Measurements from ENCODE around the gene PCDHGB1. TPM values are rescaled to one million over a fixed set of nuclear protein-coding genes. Genes with fewer than 3 reads are reported as not detected.

PCDHGB1 gene
- polyA plus RNA-seq, 1 experiment: 2.2 TPM

DNA sequence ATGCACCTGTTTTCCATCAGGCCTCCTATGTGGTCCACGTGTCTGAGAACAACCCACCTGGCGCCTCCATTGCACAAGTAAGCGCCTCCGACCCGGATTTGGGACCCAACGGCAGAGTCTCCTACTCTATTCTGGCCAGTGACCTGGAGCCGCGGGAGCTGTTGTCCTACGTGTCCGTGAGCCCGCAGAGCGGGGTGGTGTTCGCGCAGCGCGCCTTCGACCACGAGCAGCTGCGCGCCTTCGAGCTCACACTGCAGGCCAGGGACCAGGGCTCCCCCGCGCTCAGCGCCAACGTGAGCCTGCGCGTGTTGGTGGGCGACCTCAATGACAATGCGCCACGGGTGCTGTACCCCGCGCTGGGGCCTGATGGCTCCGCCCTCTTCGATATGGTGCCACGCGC lies 1.7 kb downstream of the PCDHGB1 start:
- POLR2A ChIA-PET: no interaction called here
- CTCF ChIA-PET: interaction anchor here (1.2 to 3.1 kb wide), 3 partner anchors 18 to 213 kb away, joined by 3 to 20 read pairs (median 4); partner anchors contain the start of gene PCDHGB3
- no peak for DNase-seq (ENCODE audit: low read depth)
- H3K36me3 ChIP-seq (ENCODE audit: control insufficient read depth, insufficient read depth, low read length): no peaks in the 10 kb centered on the region
- H3K27me3 ChIP-seq (ENCODE audit: control insufficient read depth, insufficient read depth, low read length): no peaks in the 10 kb centered on the region
- TF ChIP-seq, protein P1, sequence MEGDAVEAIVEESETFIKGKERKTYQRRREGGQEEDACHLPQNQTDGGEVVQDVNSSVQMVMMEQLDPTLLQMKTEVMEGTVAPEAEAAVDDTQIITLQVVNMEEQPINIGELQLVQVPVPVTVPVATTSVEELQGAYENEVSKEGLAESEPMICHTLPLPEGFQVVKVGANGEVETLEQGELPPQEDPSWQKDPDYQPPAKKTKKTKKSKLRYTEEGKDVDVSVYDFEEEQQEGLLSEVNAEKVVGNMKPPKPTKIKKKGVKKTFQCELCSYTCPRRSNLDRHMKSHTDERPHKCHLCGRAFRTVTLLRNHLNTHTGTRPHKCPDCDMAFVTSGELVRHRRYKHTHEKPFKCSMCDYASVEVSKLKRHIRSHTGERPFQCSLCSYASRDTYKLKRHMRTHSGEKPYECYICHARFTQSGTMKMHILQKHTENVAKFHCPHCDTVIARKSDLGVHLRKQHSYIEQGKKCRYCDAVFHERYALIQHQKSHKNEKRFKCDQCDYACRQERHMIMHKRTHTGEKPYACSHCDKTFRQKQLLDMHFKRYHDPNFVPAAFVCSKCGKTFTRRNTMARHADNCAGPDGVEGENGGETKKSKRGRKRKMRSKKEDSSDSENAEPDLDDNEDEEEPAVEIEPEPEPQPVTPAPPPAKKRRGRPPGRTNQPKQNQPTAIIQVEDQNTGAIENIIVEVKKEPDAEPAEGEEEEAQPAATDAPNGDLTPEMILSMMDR (IDR thresholded peaks at IDR 0.05; ENCODE audit: insufficient read depth, low read depth, low read length): no peak
- H3K4me3 ChIP-seq (ENCODE audit: low read depth, low read length): no peak overlapping the region

DNA sequence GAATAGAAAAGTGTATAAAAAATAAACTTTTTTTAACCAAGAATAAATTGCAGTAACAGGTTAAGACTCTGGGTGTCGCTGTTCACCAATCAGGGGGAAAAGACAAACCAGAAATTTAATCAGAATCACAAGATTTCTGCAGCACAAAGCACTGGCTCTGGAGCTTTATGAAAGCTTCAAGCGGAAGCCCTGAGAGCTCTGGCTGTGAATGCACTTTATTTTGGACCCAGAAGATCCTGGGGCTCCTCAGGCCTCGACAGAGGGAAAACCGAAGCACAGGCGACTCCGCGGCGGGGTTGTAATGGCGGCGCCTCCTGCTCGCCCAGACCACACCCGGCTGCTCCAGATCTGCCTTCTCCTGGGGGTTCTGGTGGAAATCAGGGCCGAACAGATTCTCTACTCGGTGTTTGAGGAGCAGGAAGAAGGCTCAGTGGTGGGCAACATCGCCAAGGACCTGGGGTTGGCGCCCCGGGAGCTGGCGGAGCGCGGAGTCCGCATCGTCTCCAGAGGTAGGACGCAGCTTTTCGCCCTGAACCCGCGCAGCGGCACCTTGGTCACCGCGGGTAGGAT lies 5.1 kb downstream of the PCDHGB1 start, which contains the start of gene PCDHGA4:
Gene PCDHGA4 (plus strand): TSS at position 122 of the 570 bp plus-strand sequence. CDS start 87 bp downstream, at position 209.
- Histone ChIP-seq H3K27me3 (ENCODE audit: control insufficient read depth, insufficient read depth, low read length) (no peaks in the 10 kb centered on the region), H3K4me3 (ENCODE audit: low read depth, low read length) (peak within 1 kb of the TSS; percentile 36), H3K36me3 (ENCODE audit: control insufficient read depth, insufficient read depth, low read length) (no peaks in the 10 kb centered on the region)
- TF ChIP-seq, protein P1 (IDR thresholded peaks at IDR 0.05; ENCODE audit: insufficient read depth, low read depth, low read length): peak; percentile 38
- DNase-seq (ENCODE audit: low read depth): no peak
- POLR2A ChIA-PET: no interaction called here
- CTCF ChIA-PET: interaction anchor here (1.0 to 3.1 kb wide), 18 partner anchors 8 to 212 kb away, joined by 3 to 16 read pairs (median 5); partner anchors contain the start of genes PCDHGA10, PCDHGA2, PCDHGA3 and PCDHGA5

DNA sequence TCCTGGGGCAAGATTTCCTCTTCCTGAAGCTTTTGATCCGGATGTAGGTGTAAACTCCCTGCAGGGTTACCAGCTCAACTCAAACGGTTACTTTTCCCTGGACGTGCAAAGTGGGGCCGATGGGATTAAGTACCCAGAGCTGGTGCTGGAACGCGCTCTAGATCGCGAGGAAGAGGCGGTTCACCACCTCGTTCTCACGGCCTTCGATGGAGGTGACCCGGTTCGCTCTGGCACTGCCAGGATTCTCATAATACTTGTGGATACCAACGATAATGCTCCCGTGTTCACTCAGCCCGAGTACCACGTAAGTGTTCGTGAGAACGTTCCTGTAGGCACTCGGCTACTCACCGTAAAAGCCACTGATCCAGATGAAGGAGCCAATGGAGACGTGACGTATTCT lies 5.7 kb downstream of the PCDHGB1 start:
- DNase-seq (ENCODE audit: low read depth): no peak
- ChIA-PET POLR2A (no interaction called here), CTCF (interaction anchor here (1.0 to 3.1 kb wide), 18 partner anchors 9 to 211 kb away, joined by 3 to 16 read pairs (median 5); partner anchors contain the start of genes PCDHGA10, PCDHGA2, PCDHGA3 and PCDHGA5)
- Histone ChIP-seq H3K36me3 (ENCODE audit: control insufficient read depth, insufficient read depth, low read length) (no peaks in the 10 kb centered on the region), H3K27me3 (ENCODE audit: control insufficient read depth, insufficient read depth, low read length) (no peaks in the 10 kb centered on the region), H3K4me3 (ENCODE audit: low read depth, low read length) (no peak overlapping the region)
- TF ChIP-seq, protein P1 (IDR thresholded peaks at IDR 0.05; ENCODE audit: insufficient read depth, low read depth, low read length): no peak

DNA sequence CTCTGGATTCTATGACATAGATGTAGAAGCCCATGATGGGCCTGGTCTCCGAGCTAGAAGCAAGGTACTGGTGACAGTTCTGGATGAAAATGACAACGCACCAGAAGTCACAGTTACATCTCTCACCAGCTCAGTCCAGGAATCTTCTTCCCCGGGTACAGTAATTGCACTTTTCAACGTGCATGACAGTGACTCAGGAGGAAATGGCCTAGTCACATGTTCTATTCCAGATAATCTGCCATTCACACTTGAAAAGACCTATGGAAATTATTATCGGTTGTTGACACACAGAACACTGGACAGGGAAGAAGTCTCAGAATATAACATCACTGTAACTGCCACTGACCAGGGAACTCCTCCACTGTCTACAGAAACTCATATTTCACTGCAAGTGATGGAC lies 6.2 kb downstream of the PCDHGB1 start:
- Histone ChIP-seq H3K27me3 (ENCODE audit: control insufficient read depth, insufficient read depth, low read length) (no peaks in the 10 kb centered on the region), H3K4me3 (ENCODE audit: low read depth, low read length) (no peak overlapping the region), H3K36me3 (ENCODE audit: control insufficient read depth, insufficient read depth, low read length) (no peaks in the 10 kb centered on the region)
- TF ChIP-seq, protein P1 (IDR thresholded peaks at IDR 0.05; ENCODE audit: insufficient read depth, low read depth, low read length): no peak
- DNase-seq (ENCODE audit: low read depth): no peak
- CTCF ChIA-PET: interaction anchor here (1.1 to 3.1 kb wide), 13 partner anchors 8 to 211 kb away, joined by 3 to 16 read pairs (median 5); partner anchors contain the start of genes PCDHGA10, PCDHGA2, PCDHGA3 and PCDHGA5
- POLR2A ChIA-PET: no interaction called here

DNA sequence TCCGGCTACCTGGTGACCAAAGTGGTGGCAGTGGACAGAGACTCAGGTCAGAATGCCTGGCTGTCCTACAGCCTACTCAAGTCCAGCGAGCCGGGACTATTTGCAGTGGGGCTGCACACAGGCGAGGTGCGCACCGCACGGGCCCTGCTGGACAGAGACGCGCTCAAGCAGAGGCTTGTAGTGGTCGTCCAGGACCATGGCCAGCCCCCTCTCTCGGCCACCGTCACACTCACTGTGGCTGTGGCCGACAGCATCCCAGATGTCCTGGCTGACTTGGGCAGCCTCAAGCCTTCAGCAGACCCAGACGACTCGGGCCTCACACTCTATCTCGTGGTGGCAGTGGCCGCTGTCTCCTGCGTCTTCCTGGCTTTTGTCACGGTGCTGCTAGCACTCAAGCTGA lies 7.1 kb downstream of the PCDHGB1 start:
- Histone ChIP-seq H3K4me3 (ENCODE audit: low read depth, low read length) (no peak overlapping the region), H3K36me3 (ENCODE audit: control insufficient read depth, insufficient read depth, low read length) (no peaks in the 10 kb centered on the region), H3K27me3 (ENCODE audit: control insufficient read depth, insufficient read depth, low read length) (0 out of 2 replicates have a peak, but pooled peaks cover 2% of the 10 kb centered on the region)
- POLR2A ChIA-PET: no interaction called here
- CTCF ChIA-PET: interaction anchor here (1.0 to 2.7 kb wide), 4 partner anchors 13 to 210 kb away, joined by 3 to 11 read pairs (median 10); partner anchors contain the start of gene PCDHGB3
- TF ChIP-seq, protein P1 (IDR thresholded peaks at IDR 0.05; ENCODE audit: insufficient read depth, low read depth, low read length): no peak
- no peak for DNase-seq (ENCODE audit: low read depth)
